SK-N-SH (cell line): ENCODE data around the gene IRGQ. TPM values are rescaled to one million over a fixed set of nuclear protein-coding genes. Genes with fewer than 3 reads are reported as not detected.

ENCODE experiments used
- CTCF ChIA-PET: fragments of 300-600, 350-600 bp; formaldehyde crosslinking; extraction: SDS; loops from one replicate; lab custom pipeline; 2021; lab: Yijun Ruan, JAX
- POLR2A ChIA-PET: fragments of 350-600 bp; sonication (Branson Sonifier 250); formaldehyde crosslinking; extraction: SDS; loops from one replicate; lab custom pipeline; 2020; ENCODE audit warnings: antibody characterized with exemption, inconsistent platforms; lab: Yijun Ruan, JAX
- DNase-seq: peaks from one replicate; pipeline ENCODE4 v3.0.0; 2012
- H2AFZ ChIP-seq: fragments of 200-600 bp; sonication (generic); 2 replicates; pipeline ENCODE4 v1.8.1; 2016; ENCODE audit warnings: antibody characterized with exemption, mild to moderate bottlenecking, low read depth
- H3F3A ChIP-seq: fragments of 200-600 bp; sonication (generic); replicated peaks from 2 replicates; pipeline ENCODE3; 2016; ENCODE audit warnings: antibody characterized with exemption, mild to moderate bottlenecking; ENCODE audit not compliant: insufficient read depth
- H3K27ac ChIP-seq, 2 experiments: fragments of 200-500 bp in 1 of 2; fragments of 200-600 bp in 1 of 2; sonication (Bioruptor generic) in 1 of 2; sonication (generic), shearing (Covaris generic) in 1 of 2; 2 replicates each; pipeline versions ENCODE4 v1.5.1 to v1.6.1; 2014 to 2016; ENCODE audit warnings: low read depth in 2 of 2, inconsistent platforms in 1 of 2, low read length in 1 of 2, mild to moderate bottlenecking in 1 of 2, mixed read lengths in 1 of 2
- H3K27me3 ChIP-seq: fragments of 200-600 bp; sonication (generic), shearing (Covaris generic); 2 replicates; pipeline ENCODE4 v1.6.1; 2016; ENCODE audit warnings: mixed run types; ENCODE audit not compliant: insufficient read depth
- H3K36me3 ChIP-seq, 2 experiments: fragments of 200-500 bp in 1 of 2; fragments of 200-600 bp in 1 of 2; sonication (Bioruptor generic) in 1 of 2; sonication (generic) in 1 of 2; replicated peaks in 1 of 2; 2 replicates each; pipeline versions ENCODE3 to v1.5.1; 2014 to 2016; ENCODE audit warnings: low read length in 1 of 2, mild to moderate bottlenecking in 1 of 2; ENCODE audit not compliant: insufficient read depth in 2 of 2, control insufficient read depth in 1 of 2
- H3K4me1 ChIP-seq, 2 experiments: fragments of 200-500 bp in 1 of 2; fragments of 200-600 bp in 1 of 2; sonication (Bioruptor generic) in 1 of 2; sonication (generic), shearing (Covaris generic) in 1 of 2; 2 replicates each; pipeline versions ENCODE4 v1.5.1 to v1.6.1; 2014 to 2016; ENCODE audit warnings: low read depth in 1 of 2, low read length in 1 of 2, mixed run types in 1 of 2; ENCODE audit not compliant: insufficient read depth in 2 of 2, control insufficient read depth in 1 of 2
- H3K4me2 ChIP-seq: fragments of 200-600 bp; sonication (generic), shearing (Covaris generic); 2 replicates; pipeline ENCODE4 v1.6.1; 2017; ENCODE audit warnings: mixed run types
- H3K4me3 ChIP-seq, 2 experiments: fragments of 200-500 bp in 1 of 2; fragments of 200-600 bp in 1 of 2; sonication (Bioruptor generic) in 1 of 2; sonication (generic), shearing (Covaris generic) in 1 of 2; 2 replicates each; pipeline versions ENCODE4 v1.5.1 to v1.8.1; 2014 to 2016; ENCODE audit warnings: low read depth in 2 of 2, inconsistent platforms in 1 of 2, low read length in 1 of 2, mild to moderate bottlenecking in 1 of 2, mixed read lengths in 1 of 2, moderate library complexity in 1 of 2
- H3K79me2 ChIP-seq: fragments of 200-600 bp; sonication (generic); 2 replicates; pipeline ENCODE4 v1.8.1; 2017; ENCODE audit warnings: mild to moderate bottlenecking; ENCODE audit not compliant: insufficient read depth
- H3K9ac ChIP-seq: fragments of 200-600 bp; sonication (generic); 2 replicates; pipeline ENCODE4 v1.6.1; 2017; ENCODE audit warnings: mixed run types
- H3K9me2 ChIP-seq: fragments of 200-600 bp; sonication (generic); 2 replicates; pipeline ENCODE4 v1.6.1; 2017; ENCODE audit warnings: mixed run types
- H3K9me3 ChIP-seq: fragments of 200-600 bp; sonication (generic); 2 replicates; pipeline ENCODE4 v1.6.1; 2017; ENCODE audit warnings: mixed run types, mild to moderate bottlenecking, moderate library complexity
- H4K20me1 ChIP-seq: fragments of 200-600 bp; sonication (generic); 2 replicates; pipeline ENCODE4 v1.6.1; 2017; ENCODE audit warnings: mild to moderate bottlenecking, mixed run types; ENCODE audit not compliant: insufficient read depth
- ELF1 ChIP-seq: IDR thresholded peaks from 2 replicates; pipeline ENCODE4 v1.4.0; 2012
- EZH2phosphoT487 ChIP-seq: fragments of 200-600 bp; sonication (generic); IDR thresholded peaks from 2 replicates; pipeline ENCODE4 v1.6.1; 2017; ENCODE audit warnings: low read depth, mixed run types, mild to moderate bottlenecking, antibody characterized with exemption, moderate library complexity, borderline replicate concordance
- FOSL2 ChIP-seq: IDR thresholded peaks from 2 replicates; pipeline ENCODE4 v1.4.0; 2012; ENCODE audit warnings: low read depth, mild to moderate bottlenecking, moderate library complexity, borderline replicate concordance
- FOXJ3 ChIP-seq: sonication (generic); formaldehyde crosslinking; IDR thresholded peaks from 2 replicates; pipeline ENCODE4 v1.5.1; 2020; ENCODE audit warnings: mild to moderate bottlenecking, missing genetic modification reagents
- FOXM1 ChIP-seq: IDR thresholded peaks from 2 replicates; pipeline ENCODE4 v1.4.0; 2012; ENCODE audit warnings: low read depth, mild to moderate bottlenecking
- GABPA ChIP-seq: IDR thresholded peaks from 2 replicates; pipeline ENCODE4 v1.4.0; 2012; ENCODE audit warnings: low read depth, mild to moderate bottlenecking
- GATA2 ChIP-seq: sonication (generic); formaldehyde crosslinking; IDR thresholded peaks from 2 replicates; pipeline ENCODE4 v1.5.0; 2020; ENCODE audit warnings: mild to moderate bottlenecking, missing genetic modification reagents
- JUND ChIP-seq: IDR thresholded peaks from 2 replicates; pipeline ENCODE4 v1.4.0; 2012
- MXI1 ChIP-seq: IDR thresholded peaks from 2 replicates; pipeline ENCODE4 v1.6.1; 2012; ENCODE audit warnings: mild to moderate bottlenecking, low read depth, low read length, improper control_type of control experiment
- NRF1 ChIP-seq: IDR thresholded peaks from 2 replicates; pipeline ENCODE4 v1.6.1; 2012; ENCODE audit warnings: low read depth, mild to moderate bottlenecking, low read length
- RAD21 ChIP-seq: IDR thresholded peaks from 2 replicates; pipeline ENCODE4 v1.6.1; 2012; ENCODE audit warnings: mild to moderate bottlenecking, low read length
- RFX5 ChIP-seq: IDR thresholded peaks from 2 replicates; pipeline ENCODE4 v1.6.1; 2012; ENCODE audit warnings: mild to moderate bottlenecking, improper control_type of control experiment, low read length
- RXRA ChIP-seq: IDR thresholded peaks from 2 replicates; pipeline ENCODE4 v1.4.0; 2012; ENCODE audit warnings: low read depth, mild to moderate bottlenecking, borderline replicate concordance
- SIN3A ChIP-seq: IDR thresholded peaks from 2 replicates; pipeline ENCODE4 v1.6.1; 2012; ENCODE audit warnings: low read depth, mild to moderate bottlenecking, low read length, moderate library complexity, borderline replicate concordance
- SMC3 ChIP-seq: IDR thresholded peaks from 2 replicates; pipeline ENCODE4 v1.6.1; 2012; ENCODE audit warnings: low read depth, low read length, improper control_type of control experiment
- WGBS: methylation state at CpG from one replicate; pipeline ENCODE4 v1.1.6; 2017; ENCODE audit warnings: low lambda C conversion rate; 5-methylcytosine and 5-hydroxymethylcytosine counted together
- polyA plus RNA-seq, 3 experiments: library from polyadenylated mRNA; depleted of rRNA; stranded (reverse); fragments of >200 nt; gene quantifications; 2 replicates each; pipeline ENCODE4 v1.2.3, GENCODE V29; 2012
- TF ChIP-seq, protein P1 (sequence below): fragments of 150-350 bp; IDR thresholded peaks from 2 replicates; pipeline ENCODE4 v1.6.1; 2016; ENCODE audit warnings: mild to moderate bottlenecking, low read depth, low read length
- TF ChIP-seq, protein P2 (sequence below): fragments of 200-600 bp; sonication (generic); IDR thresholded peaks from 2 replicates; pipeline ENCODE4 v1.6.1; 2017; ENCODE audit warnings: antibody characterized with exemption, mild to moderate bottlenecking, moderate library complexity
- TF ChIP-seq, protein P3 (sequence below): IDR thresholded peaks from 2 replicates; pipeline ENCODE4 v1.6.1; 2012; ENCODE audit warnings: mild to moderate bottlenecking, low read depth, low read length, moderate library complexity
- TF ChIP-seq, protein P4 (sequence below): fragments of 150-350 bp; IDR thresholded peaks from 2 replicates; pipeline ENCODE4 v1.6.1; 2017; ENCODE audit warnings: antibody characterized with exemption, low read length, low read depth, borderline replicate concordance
- TF ChIP-seq, protein P5 (sequence below): IDR thresholded peaks from 2 replicates; pipeline ENCODE4 v1.4.0; 2012; ENCODE audit warnings: low read depth, borderline replicate concordance

IRGQ gene
- polyA plus RNA-seq, 1 of the 3 experiments (the other 2 are of a cell fraction) = 8.4 TPM

DNA sequence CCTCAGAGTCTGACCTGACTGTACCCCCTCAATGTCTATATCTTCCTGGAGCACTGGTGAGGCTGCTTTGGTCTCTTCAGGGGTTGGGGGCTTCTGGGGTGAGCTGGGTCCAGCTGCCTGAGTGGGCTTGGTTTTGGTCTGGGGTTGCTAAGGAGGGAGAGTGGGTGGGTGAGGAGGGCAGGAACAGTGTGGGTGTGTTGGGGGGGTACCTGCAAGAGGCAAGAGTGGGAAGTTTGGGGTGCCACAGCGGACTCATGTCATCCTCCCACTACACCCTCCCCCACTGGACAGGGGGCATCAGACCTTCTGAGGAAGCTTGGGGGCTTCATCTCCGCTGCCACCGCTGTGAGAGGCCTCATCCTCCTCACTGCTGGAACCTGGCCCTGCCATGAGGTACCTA is 49.4 kb downstream of the IRGQ start (continued):
- TF ChIP-seq, protein P1, sequence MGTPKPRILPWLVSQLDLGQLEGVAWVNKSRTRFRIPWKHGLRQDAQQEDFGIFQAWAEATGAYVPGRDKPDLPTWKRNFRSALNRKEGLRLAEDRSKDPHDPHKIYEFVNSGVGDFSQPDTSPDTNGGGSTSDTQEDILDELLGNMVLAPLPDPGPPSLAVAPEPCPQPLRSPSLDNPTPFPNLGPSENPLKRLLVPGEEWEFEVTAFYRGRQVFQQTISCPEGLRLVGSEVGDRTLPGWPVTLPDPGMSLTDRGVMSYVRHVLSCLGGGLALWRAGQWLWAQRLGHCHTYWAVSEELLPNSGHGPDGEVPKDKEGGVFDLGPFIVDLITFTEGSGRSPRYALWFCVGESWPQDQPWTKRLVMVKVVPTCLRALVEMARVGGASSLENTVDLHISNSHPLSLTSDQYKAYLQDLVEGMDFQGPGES = no peak
- TF ChIP-seq, protein P2, sequence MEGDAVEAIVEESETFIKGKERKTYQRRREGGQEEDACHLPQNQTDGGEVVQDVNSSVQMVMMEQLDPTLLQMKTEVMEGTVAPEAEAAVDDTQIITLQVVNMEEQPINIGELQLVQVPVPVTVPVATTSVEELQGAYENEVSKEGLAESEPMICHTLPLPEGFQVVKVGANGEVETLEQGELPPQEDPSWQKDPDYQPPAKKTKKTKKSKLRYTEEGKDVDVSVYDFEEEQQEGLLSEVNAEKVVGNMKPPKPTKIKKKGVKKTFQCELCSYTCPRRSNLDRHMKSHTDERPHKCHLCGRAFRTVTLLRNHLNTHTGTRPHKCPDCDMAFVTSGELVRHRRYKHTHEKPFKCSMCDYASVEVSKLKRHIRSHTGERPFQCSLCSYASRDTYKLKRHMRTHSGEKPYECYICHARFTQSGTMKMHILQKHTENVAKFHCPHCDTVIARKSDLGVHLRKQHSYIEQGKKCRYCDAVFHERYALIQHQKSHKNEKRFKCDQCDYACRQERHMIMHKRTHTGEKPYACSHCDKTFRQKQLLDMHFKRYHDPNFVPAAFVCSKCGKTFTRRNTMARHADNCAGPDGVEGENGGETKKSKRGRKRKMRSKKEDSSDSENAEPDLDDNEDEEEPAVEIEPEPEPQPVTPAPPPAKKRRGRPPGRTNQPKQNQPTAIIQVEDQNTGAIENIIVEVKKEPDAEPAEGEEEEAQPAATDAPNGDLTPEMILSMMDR = no peak
- TF ChIP-seq FOXM1 (no peak), ELF1 (no peak), GABPA (no peak)

DNA sequence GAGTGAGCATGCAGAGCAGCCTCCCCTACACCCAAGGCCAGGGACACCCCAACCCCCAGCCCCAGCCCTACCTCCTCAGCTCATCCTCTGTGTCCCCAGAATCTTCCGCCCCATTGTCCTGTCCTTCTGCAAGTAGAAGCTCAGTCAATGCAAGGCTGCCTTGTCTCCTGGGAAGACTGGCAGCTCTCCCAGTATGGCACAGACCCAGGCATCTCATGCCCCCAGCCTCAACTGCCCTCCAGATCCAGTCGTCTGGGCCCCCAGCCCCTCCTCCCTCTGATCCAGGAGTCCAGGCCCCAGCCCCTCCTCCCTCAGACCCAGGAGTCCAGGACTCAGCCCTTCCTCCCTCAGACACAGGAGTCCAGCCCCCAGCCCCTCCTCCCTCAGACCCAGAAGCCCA is 50.0 kb downstream of the IRGQ start:
- Histone ChIP-seq H3K27me3 (no peaks in the 10 kb centered on the region), H3K4me2 (no peak overlapping the region), H3K4me3 (no peak overlapping the region), H3K9me3 (no peaks in the 10 kb centered on the region), H3K36me3 (peaks cover 14 to 29% of the 10 kb centered on the region in 2 experiments), H4K20me1 (no peaks in the 10 kb centered on the region), H3K9me2 (no peaks in the 10 kb centered on the region), H3K9ac (no peak overlapping the region), H3K27ac (no peak overlapping the region), H2AFZ (no peak overlapping the region), H3K4me1 (no peaks in the 10 kb centered on the region), H3K79me2 (no peaks in the 10 kb centered on the region), H3F3A (peaks cover 6% of the 10 kb centered on the region)
- ChIA-PET POLR2A (interaction anchor here (1.2 kb wide), 1 partner anchor 34 kb away, joined by 3 read pairs; no protein-coding TSS in a partner anchor), CTCF (interaction anchor here (0.6 to 1.1 kb wide), 2 partner anchors 10 to 49 kb away, joined by 3 read pairs; no protein-coding TSS in a partner anchor)
- no peak for DNase-seq
- 81% methylated on average over 2 of the region's 2 CpGs for WGBS
- no peak for TF ChIP-seq FOXJ3 (CRISPR knock-in tag)
- no peak for TF ChIP-seq FOSL2
- no peak for TF ChIP-seq RAD21
- TF ChIP-seq, protein P3, sequence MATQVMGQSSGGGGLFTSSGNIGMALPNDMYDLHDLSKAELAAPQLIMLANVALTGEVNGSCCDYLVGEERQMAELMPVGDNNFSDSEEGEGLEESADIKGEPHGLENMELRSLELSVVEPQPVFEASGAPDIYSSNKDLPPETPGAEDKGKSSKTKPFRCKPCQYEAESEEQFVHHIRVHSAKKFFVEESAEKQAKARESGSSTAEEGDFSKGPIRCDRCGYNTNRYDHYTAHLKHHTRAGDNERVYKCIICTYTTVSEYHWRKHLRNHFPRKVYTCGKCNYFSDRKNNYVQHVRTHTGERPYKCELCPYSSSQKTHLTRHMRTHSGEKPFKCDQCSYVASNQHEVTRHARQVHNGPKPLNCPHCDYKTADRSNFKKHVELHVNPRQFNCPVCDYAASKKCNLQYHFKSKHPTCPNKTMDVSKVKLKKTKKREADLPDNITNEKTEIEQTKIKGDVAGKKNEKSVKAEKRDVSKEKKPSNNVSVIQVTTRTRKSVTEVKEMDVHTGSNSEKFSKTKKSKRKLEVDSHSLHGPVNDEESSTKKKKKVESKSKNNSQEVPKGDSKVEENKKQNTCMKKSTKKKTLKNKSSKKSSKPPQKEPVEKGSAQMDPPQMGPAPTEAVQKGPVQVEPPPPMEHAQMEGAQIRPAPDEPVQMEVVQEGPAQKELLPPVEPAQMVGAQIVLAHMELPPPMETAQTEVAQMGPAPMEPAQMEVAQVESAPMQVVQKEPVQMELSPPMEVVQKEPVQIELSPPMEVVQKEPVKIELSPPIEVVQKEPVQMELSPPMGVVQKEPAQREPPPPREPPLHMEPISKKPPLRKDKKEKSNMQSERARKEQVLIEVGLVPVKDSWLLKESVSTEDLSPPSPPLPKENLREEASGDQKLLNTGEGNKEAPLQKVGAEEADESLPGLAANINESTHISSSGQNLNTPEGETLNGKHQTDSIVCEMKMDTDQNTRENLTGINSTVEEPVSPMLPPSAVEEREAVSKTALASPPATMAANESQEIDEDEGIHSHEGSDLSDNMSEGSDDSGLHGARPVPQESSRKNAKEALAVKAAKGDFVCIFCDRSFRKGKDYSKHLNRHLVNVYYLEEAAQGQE = no peak
- no peak for TF ChIP-seq JUND
- TF ChIP-seq RXRA = no peak
- TF ChIP-seq SIN3A = no peak
- TF ChIP-seq RFX5 = no peak
- no peak for TF ChIP-seq NRF1
- TF ChIP-seq, protein P2 = no peak
- no peak for TF ChIP-seq MXI1
- TF ChIP-seq EZH2phosphoT487 = no peak
- TF ChIP-seq, protein P4, sequence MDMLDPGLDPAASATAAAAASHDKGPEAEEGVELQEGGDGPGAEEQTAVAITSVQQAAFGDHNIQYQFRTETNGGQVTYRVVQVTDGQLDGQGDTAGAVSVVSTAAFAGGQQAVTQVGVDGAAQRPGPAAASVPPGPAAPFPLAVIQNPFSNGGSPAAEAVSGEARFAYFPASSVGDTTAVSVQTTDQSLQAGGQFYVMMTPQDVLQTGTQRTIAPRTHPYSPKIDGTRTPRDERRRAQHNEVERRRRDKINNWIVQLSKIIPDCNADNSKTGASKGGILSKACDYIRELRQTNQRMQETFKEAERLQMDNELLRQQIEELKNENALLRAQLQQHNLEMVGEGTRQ = no peak
- TF ChIP-seq ELF1 = no peak
- TF ChIP-seq, protein P5, sequence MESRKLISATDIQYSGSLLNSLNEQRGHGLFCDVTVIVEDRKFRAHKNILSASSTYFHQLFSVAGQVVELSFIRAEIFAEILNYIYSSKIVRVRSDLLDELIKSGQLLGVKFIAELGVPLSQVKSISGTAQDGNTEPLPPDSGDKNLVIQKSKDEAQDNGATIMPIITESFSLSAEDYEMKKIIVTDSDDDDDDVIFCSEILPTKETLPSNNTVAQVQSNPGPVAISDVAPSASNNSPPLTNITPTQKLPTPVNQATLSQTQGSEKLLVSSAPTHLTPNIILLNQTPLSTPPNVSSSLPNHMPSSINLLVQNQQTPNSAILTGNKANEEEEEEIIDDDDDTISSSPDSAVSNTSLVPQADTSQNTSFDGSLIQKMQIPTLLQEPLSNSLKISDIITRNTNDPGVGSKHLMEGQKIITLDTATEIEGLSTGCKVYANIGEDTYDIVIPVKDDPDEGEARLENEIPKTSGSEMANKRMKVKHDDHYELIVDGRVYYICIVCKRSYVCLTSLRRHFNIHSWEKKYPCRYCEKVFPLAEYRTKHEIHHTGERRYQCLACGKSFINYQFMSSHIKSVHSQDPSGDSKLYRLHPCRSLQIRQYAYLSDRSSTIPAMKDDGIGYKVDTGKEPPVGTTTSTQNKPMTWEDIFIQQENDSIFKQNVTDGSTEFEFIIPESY = no peak
- no peak for TF ChIP-seq GATA2 (CRISPR knock-in tag)
- TF ChIP-seq SMC3 = no peak
